ENCODE results near the gene C16orf87.
"Not testable (repeated sequence)": the region's sequence is repeated elsewhere in the genome, so short reads cannot be mapped to it uniquely, and the experiment has no call there.

The C16orf87 gene

GRCh38 chr16:46830902-46831647 lies at the start of gene C16orf87:
Gene C16orf87 (minus strand): TSS chr16:46831180. CDS start chr16:46831149, 31 bp downstream.
- Mint-ChIP-seq H3K4me1 (peaks cover 20 to 64% of the 10 kb centered on the region in 2 donors), H3K27ac (peak within 1 kb of the TSS; percentile 93), H3K27me3 (no peaks in the 10 kb centered on the region), H3K4me3 (peak within 1 kb of the TSS; percentile 92 to 94), H3K36me3 (peaks cover 5 to 8% of the 10 kb centered on the region in 2 donors), H3K9me3 (no peaks in the 10 kb centered on the region)
- ATAC-seq (replicated peaks) (peak; percentile 94 to 96), DNase-seq (peak; percentile 91)

GRCh38 chr16:46875243-46875642 lies 44.3 kb upstream of the C16orf87 start:
- DNase-seq = no peak
- Mint-ChIP-seq H3K27ac (no peak overlapping the region), H3K27me3 (no peaks in the 10 kb centered on the region), H3K9me3 (no peaks in the 10 kb centered on the region), H3K4me1 (no peaks in the 10 kb centered on the region), H3K4me3 (no peak overlapping the region), H3K36me3 (no peaks in the 10 kb centered on the region)
- no peak for ATAC-seq (replicated peaks)

GRCh38 chr16:46873201-46873600 lies 42.2 kb upstream of the C16orf87 start:
- ATAC-seq (replicated peaks) (no peak), DNase-seq (no peak)
- Mint-ChIP-seq H3K9me3 (peaks cover 0 to under 1% of the 10 kb centered on the region in 2 donors), H3K36me3 (no peaks in the 10 kb centered on the region), H3K27me3 (peaks cover 0 to 14% of the 10 kb centered on the region in 2 donors), H3K27ac (no peak overlapping the region), H3K4me3 (no peak overlapping the region), H3K4me1 (no peaks in the 10 kb centered on the region)

GRCh38 chr16:46871597-46871996 lies 40.6 kb upstream of the C16orf87 start:
- H3K4me1 Mint-ChIP-seq = no peaks in the 10 kb centered on the region
- ATAC-seq (replicated peaks) = no peak
- H3K4me3 Mint-ChIP-seq = no peak overlapping the region
- no peak for DNase-seq
- H3K27me3 Mint-ChIP-seq = peaks cover 4 to 20% of the 10 kb centered on the region in 2 donors
- peaks cover 0 to 1% of the 10 kb centered on the region in 2 donors for H3K36me3 Mint-ChIP-seq
- H3K9me3 Mint-ChIP-seq = peaks cover 0 to 5% of the 10 kb centered on the region in 2 donors
- no peak overlapping the region for H3K27ac Mint-ChIP-seq

- not testable (repeated sequence) for H3K27ac Mint-ChIP-seq; ATAC-seq (replicated peaks)
These were observed 37.9 kb upstream of the C16orf87 start for GRCh38 chr16:46868891-46869290.

GRCh38 chr16:46867486-46867885 lies 36.5 kb upstream of the C16orf87 start:
- H3K4me1 Mint-ChIP-seq; H3K4me3 Mint-ChIP-seq; H3K9me3 Mint-ChIP-seq; H3K36me3 Mint-ChIP-seq; ATAC-seq (replicated peaks); H3K27ac Mint-ChIP-seq; DNase-seq: not testable (repeated sequence)
- peaks cover 4 to 20% of the 10 kb centered on the region in 2 donors for H3K27me3 Mint-ChIP-seq

More at GRCh38 chr16:46868891-46869290, 37.9 kb upstream of the C16orf87 start:
- not testable (repeated sequence) for H3K4me3 Mint-ChIP-seq, H3K36me3 Mint-ChIP-seq, DNase-seq, H3K4me1 Mint-ChIP-seq, H3K9me3 Mint-ChIP-seq
- H3K27me3 Mint-ChIP-seq = peaks cover 4 to 20% of the 10 kb centered on the region in 2 donors

- peaks cover 5 to 10% of the 10 kb centered on the region in 2 donors for H3K4me1 Mint-ChIP-seq
- peaks cover 0 to 5% of the 10 kb centered on the region in 2 donors for H3K36me3 Mint-ChIP-seq
- no peak for DNase-seq
- no peak overlapping the region for H3K27ac Mint-ChIP-seq
- no peak for ATAC-seq (replicated peaks)
- H3K9me3 Mint-ChIP-seq = peaks cover 0 to 7% of the 10 kb centered on the region in 2 donors
- no peak overlapping the region for H3K4me3 Mint-ChIP-seq
- H3K27me3 Mint-ChIP-seq = peaks cover 4 to 20% of the 10 kb centered on the region in 2 donors
These were observed 35.3 kb upstream of the C16orf87 start for GRCh38 chr16:46866286-46866685.

GRCh38 chr16:46862555-46863447 lies 31.8 kb upstream of the C16orf87 start:
- peaks cover 5 to 10% of the 10 kb centered on the region in 2 donors for H3K4me1 Mint-ChIP-seq
- DNase-seq (no peak), ATAC-seq (replicated peaks) (no peak)
- no peak overlapping the region for H3K4me3 Mint-ChIP-seq
- peaks cover 0 to 6% of the 10 kb centered on the region in 2 donors for H3K9me3 Mint-ChIP-seq
- H3K27ac Mint-ChIP-seq = no peak overlapping the region
- peaks cover 0 to 5% of the 10 kb centered on the region in 2 donors for H3K36me3 Mint-ChIP-seq
- H3K27me3 Mint-ChIP-seq = peaks cover 2 to 4% of the 10 kb centered on the region in 2 donors

GRCh38 chr16:46859719-46860152 lies 28.8 kb upstream of the C16orf87 start:
- Mint-ChIP-seq H3K4me1 (peaks cover 5 to 9% of the 10 kb centered on the region in 2 donors), H3K36me3 (peaks cover 0 to 3% of the 10 kb centered on the region in 2 donors), H3K4me3 (no peak overlapping the region), H3K9me3 (peaks cover 0 to 2% of the 10 kb centered on the region in 2 donors), H3K27me3 (no peaks in the 10 kb centered on the region), H3K27ac (no peak overlapping the region)
- ATAC-seq (replicated peaks) (peak in 1 of 2 donors; percentile 59), DNase-seq (no peak)

- Mint-ChIP-seq H3K27ac (no peak overlapping the region), H3K27me3 (no peaks in the 10 kb centered on the region), H3K36me3 (peaks cover 0 to 3% of the 10 kb centered on the region in 2 donors), H3K4me1 (peaks cover 0 to 2% of the 10 kb centered on the region in 2 donors), H3K9me3 (peaks cover 0 to 2% of the 10 kb centered on the region in 2 donors), H3K4me3 (no peak overlapping the region)
- ATAC-seq (replicated peaks) (no peak), DNase-seq (no peak)
These were observed 27.2 kb upstream of the C16orf87 start for GRCh38 chr16:46858151-46858550.

- H3K36me3 Mint-ChIP-seq = peaks cover 0 to 3% of the 10 kb centered on the region in 2 donors
- peaks cover 0 to 2% of the 10 kb centered on the region in 2 donors for H3K4me1 Mint-ChIP-seq
- H3K4me3 Mint-ChIP-seq = no peak overlapping the region
- no peak for DNase-seq
- ATAC-seq (replicated peaks) = peak in 1 of 2 donors; percentile 50
- no peaks in the 10 kb centered on the region for H3K27me3 Mint-ChIP-seq
- H3K9me3 Mint-ChIP-seq = no peaks in the 10 kb centered on the region
- no peak overlapping the region for H3K27ac Mint-ChIP-seq
These were observed 26.5 kb upstream of the C16orf87 start for GRCh38 chr16:46857368-46857945.

GRCh38 chr16:46855389-46855788 lies 24.4 kb upstream of the C16orf87 start:
- ATAC-seq (replicated peaks) = no peak
- Mint-ChIP-seq H3K36me3 (no peaks in the 10 kb centered on the region), H3K27me3 (no peaks in the 10 kb centered on the region), H3K4me3 (no peak overlapping the region), H3K9me3 (no peaks in the 10 kb centered on the region), H3K4me1 (peaks cover 5 to 9% of the 10 kb centered on the region in 2 donors), H3K27ac (no peak overlapping the region)
- no peak for DNase-seq

GRCh38 chr16:46854846-46855245 lies 23.9 kb upstream of the C16orf87 start:
- H3K36me3 Mint-ChIP-seq = no peaks in the 10 kb centered on the region
- H3K9me3 Mint-ChIP-seq = no peaks in the 10 kb centered on the region
- no peak for DNase-seq
- no peak overlapping the region for H3K4me3 Mint-ChIP-seq
- ATAC-seq (replicated peaks) = no peak
- H3K27ac Mint-ChIP-seq = no peak overlapping the region
- peaks cover 5 to 9% of the 10 kb centered on the region in 2 donors for H3K4me1 Mint-ChIP-seq
- no peaks in the 10 kb centered on the region for H3K27me3 Mint-ChIP-seq
